ENCODE results near the gene ARHGEF4. TPM values are rescaled to one million over a fixed set of nuclear protein-coding genes. Genes with fewer than 3 reads are reported as not detected.

The ARHGEF4 gene
- total RNA-seq, 1 donor: 1.5 TPM

DNA sequence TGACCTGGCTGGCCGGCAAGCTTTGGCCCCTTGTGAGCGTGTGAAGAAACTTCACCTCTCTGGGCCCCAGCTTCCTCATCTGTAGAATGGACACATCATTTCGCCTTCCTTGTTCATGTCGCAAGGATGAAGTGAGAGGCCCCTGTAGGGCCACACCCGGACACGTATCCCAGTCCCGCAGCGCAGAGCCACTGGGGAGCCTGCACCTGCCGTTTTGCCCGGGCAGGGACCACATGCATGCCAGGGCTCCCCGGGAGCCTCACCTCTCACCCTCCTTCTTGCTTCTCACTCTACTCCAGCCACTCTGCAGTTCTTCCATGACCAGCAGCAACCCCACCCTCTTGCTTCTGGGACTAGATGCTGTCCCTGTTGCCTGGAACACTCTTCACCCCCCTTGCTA is 179.1 kb downstream of the ARHGEF4 start:
- no peak overlapping the region for H3K4me3 ChIP-seq (ENCODE audit: low read length)
- no peaks in the 10 kb centered on the region for H3K9me3 ChIP-seq (ENCODE audit: low read depth, low read length)
- H3K27me3 ChIP-seq (ENCODE audit: insufficient read depth, low read length): peaks cover 2% of the 10 kb centered on the region
- H3K4me1 ChIP-seq (ENCODE audit: insufficient read depth, low read length): no peaks in the 10 kb centered on the region

DNA sequence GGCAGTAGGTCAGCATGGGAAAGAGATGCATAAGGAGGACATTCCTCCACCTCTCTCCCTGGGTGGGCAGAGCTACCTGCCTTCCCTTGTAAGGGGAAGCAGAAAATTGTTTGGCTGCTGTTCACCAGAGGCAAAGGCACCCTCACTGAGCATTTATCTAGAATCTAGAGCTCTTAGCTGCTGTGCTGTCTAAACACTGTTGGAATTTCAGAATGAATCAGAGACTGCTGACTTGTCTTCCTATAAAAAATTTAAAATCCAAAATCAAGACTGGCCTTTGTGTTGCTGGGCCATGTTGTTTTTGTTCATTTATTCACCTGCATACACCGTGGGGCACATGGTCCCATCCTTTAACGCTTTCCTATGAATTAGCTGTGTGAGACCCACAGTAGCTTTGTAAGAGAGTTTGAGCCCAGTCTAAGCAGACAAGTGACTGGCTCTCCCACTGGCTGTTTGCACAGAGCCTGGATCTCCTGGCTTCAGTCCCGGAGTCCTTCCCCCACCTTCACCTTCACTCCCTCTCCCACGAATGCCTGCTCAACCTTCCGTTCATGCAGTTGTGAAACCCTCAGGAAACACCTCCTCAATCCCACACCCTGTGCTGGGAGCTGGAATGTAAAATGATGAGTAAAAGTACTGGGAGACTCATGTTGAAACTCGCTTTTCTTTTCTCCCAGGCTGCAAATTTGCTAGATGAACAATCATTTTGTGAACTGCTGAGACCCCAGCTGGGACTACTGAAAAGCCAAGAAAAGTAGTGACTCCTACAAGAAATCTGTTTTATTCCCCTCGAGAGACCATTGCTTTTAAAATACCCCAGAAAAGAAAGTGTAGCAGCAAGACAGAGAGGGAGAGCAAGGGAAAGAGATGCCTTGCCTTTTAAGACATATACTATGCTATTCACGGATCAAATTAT is 180.4 kb downstream of the ARHGEF4 start:
- Histone ChIP-seq H3K9me3 (ENCODE audit: low read depth, low read length) (no peaks in the 10 kb centered on the region), H3K4me3 (ENCODE audit: low read length) (no peak overlapping the region), H3K27me3 (ENCODE audit: insufficient read depth, low read length) (no peaks in the 10 kb centered on the region), H3K4me1 (ENCODE audit: insufficient read depth, low read length) (no peaks in the 10 kb centered on the region)

DNA sequence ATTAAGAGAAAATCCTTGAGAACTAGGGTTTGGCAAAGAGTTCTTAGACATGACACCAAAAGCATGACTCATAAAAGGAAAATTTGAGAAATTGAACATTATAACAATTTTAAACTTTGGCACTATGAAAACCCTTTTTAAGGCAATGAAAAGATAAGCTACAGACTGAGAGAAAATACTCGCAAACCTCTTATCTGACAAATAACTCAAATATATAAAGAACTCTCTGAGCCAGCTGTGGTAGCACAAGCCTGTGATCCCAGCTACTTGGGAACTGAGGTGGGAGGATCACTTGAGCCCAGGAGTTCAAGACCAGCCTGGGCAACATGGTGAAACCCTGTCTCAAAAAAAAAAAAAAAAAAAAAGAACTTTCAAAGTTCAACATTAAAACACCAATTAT is 186.0 kb downstream of the ARHGEF4 start:
- H3K4me3 ChIP-seq (ENCODE audit: low read length): no peak overlapping the region
- H3K9me3 ChIP-seq (ENCODE audit: low read depth, low read length): no peaks in the 10 kb centered on the region
- peaks cover 14% of the 10 kb centered on the region for H3K27me3 ChIP-seq (ENCODE audit: insufficient read depth, low read length)
- H3K4me1 ChIP-seq (ENCODE audit: insufficient read depth, low read length): no peaks in the 10 kb centered on the region

DNA sequence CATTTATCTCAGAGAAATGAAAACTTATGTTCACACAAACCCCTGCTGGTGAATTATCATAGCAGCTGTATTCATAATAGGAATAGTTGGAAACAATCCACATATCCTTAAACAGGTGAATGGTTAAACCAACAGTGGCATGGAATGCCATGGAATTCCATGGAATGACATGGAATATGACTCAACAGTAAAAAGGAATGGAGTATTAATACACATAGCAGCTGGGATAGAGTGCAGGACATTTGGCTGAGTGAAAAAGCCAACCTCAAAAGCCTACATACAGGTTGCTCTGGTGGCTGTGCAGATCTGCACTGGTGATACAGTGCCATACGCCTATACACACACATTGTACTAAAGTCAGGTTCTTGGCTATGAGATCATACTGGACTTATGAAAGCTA is 187.0 kb downstream of the ARHGEF4 start:
- no peaks in the 10 kb centered on the region for H3K4me1 ChIP-seq (ENCODE audit: insufficient read depth, low read length)
- peaks cover 14% of the 10 kb centered on the region for H3K27me3 ChIP-seq (ENCODE audit: insufficient read depth, low read length)
- H3K9me3 ChIP-seq (ENCODE audit: low read depth, low read length): no peaks in the 10 kb centered on the region
- H3K4me3 ChIP-seq (ENCODE audit: low read length): no peak overlapping the region

DNA sequence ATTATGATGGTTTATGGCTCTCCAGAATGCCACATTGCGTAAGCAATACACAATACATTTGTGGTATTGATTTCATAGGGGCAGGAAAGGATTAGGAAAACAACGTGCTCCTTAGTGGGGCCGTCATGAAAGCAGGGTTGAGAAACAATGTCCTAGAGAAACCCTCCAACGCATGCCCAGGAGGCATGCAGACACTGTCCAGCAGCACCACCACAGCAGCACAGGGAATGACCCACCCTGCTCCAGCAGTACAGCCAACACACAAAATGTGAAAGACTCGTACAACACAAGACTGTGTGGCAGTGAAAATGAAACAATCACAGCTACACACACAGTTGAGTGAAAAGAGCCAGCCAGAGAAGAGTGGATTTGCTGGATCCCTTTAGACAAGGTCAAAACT is 190.2 kb downstream of the ARHGEF4 start:
- Histone ChIP-seq H3K27me3 (ENCODE audit: insufficient read depth, low read length) (peaks cover 14% of the 10 kb centered on the region), H3K4me1 (ENCODE audit: insufficient read depth, low read length) (no peaks in the 10 kb centered on the region), H3K9me3 (ENCODE audit: low read depth, low read length) (no peaks in the 10 kb centered on the region), H3K4me3 (ENCODE audit: low read length) (no peak overlapping the region)

DNA sequence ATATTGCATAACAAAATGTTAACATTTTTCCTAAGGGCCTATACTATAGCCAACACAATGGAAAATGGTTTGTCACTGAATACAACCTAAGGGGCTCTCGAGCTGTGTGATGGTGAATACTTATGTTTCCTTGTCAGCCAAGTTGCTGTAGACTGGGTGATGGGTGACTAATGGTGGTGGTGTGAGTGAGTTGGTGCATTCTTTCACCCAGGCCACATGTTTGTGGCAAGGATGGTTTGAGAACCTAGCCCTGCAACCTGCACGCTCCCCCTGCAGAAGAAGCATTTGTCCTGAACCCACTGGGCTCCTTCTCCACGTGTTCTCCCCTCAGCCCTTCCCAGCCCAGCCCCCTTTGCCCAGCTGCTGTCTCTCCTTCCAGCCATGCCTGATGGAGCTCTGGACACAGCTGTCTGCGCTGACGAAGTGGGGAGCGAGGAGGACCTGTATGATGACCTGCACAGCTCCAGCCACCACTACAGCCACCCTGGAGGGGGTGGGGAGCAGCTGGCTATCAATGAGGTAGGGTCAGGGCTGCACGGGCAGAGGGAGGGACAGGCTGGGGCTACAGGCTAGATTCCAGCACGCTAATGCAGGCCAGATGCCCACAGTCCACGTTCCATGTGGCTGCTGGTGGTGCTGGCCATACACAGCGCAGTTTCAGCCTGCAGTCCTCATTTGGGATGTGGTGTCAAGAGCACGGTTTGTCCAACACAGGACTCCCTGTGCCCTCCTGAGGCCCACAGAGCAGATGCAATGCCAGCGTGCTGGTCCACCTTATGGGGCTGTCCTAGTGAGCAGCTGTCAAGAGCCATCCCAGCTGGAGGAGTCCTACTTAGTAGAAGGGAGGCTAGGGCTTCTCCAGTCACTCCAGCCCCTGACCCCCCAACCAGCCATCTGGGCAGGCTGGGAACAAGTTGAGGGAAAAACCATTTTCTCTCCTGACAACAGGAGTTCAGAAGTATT is 191.1 kb downstream of the ARHGEF4 start:
- H3K4me3 ChIP-seq (ENCODE audit: low read length): no peak overlapping the region
- peaks cover 14% of the 10 kb centered on the region for H3K27me3 ChIP-seq (ENCODE audit: insufficient read depth, low read length)
- H3K9me3 ChIP-seq (ENCODE audit: low read depth, low read length): no peaks in the 10 kb centered on the region
- H3K4me1 ChIP-seq (ENCODE audit: insufficient read depth, low read length): no peaks in the 10 kb centered on the region

DNA sequence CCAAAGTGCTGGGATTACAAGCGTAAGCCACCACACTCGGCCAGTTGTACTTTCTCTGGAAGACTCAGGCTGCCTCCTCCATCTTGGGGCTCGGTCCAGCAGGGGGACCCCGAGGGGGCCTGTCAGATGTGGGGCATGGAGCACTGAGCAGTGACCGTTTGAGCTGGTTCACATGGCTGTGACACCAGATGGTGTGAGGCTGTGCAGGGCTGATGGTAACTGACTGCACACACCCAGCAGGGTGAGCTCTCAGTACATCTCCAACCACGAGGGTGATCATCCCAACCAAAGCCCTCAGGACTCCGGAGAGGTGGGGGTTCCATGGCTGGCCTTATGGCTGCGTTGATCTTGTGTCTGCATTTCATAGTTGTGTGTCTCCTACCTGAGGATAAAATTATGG is 193.1 kb downstream of the ARHGEF4 start:
- Histone ChIP-seq H3K4me3 (ENCODE audit: low read length) (no peak overlapping the region), H3K9me3 (ENCODE audit: low read depth, low read length) (no peaks in the 10 kb centered on the region), H3K4me1 (ENCODE audit: insufficient read depth, low read length) (no peaks in the 10 kb centered on the region), H3K27me3 (ENCODE audit: insufficient read depth, low read length) (peaks cover 20% of the 10 kb centered on the region)

DNA sequence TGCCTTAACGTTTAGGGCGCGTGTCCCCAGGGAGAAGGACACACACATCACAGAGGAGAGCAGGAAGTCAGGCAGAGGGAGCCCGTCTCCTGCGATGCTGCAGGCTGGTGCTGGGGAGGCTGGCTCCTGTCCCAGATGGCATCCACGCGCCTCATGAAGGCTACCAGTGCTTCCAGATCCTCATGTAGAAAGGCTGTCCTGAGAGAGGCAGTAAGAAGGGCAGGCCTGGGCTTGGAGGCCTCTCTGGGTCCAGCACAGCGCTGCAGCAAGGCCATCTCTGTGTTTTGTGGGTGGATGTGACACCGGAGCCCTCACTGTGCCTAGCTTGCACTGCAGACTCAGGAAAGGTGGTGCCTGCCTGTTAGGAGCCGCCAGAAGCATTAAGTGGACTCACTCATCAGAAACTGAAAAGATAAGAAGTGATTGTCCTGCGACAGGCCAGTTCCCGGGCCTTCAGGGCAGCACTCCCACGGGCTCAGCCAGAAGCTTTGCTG is 193.8 kb downstream of the ARHGEF4 start:
- Histone ChIP-seq H3K4me1 (ENCODE audit: insufficient read depth, low read length) (no peaks in the 10 kb centered on the region), H3K9me3 (ENCODE audit: low read depth, low read length) (no peaks in the 10 kb centered on the region), H3K27me3 (ENCODE audit: insufficient read depth, low read length) (peaks cover 18% of the 10 kb centered on the region), H3K4me3 (ENCODE audit: low read length) (no peak overlapping the region)

DNA sequence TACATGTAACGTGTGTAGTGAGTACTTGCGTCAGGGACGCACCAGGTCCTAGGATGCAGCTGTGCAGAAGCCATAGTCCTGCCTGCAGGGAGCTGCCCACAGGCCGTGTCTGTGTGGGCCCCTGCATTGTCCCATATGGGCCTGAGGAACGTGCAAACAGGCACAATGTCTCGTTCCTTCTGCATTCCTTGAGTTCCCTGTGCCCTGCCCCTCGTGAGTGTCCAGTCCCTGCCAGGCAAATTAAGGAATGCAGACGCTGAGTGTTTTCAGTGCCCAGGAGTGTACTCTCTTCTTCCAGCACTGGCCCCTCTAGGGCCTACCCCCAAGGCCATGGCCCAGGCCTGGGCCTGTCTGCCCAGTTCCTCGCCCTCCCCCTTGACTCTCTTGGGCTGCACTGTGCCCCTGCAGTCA is 194.7 kb downstream of the ARHGEF4 start:
- Histone ChIP-seq H3K9me3 (ENCODE audit: low read depth, low read length) (no peaks in the 10 kb centered on the region), H3K27me3 (ENCODE audit: insufficient read depth, low read length) (peaks cover 22% of the 10 kb centered on the region), H3K4me1 (ENCODE audit: insufficient read depth, low read length) (no peaks in the 10 kb centered on the region), H3K4me3 (ENCODE audit: low read length) (no peak overlapping the region)

DNA sequence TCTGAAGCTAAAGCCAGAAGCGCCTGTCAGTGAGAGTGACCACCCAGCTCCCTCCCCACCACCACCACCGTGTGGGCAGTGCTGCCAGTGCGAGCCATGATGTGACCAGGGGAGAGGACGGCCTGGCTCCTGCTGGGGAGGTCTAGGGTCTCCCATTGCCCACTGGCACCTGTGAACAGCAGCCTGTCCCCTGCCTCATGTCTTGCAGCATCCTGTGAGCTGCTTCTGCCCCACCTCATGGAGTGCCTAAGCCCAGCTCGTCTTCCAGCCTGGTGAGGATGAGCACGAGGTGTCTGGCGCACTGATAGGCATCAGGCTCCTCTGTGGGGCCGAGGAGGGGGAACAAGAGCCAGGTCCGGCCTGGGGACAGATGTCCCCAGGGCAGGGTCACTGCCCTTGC is 195.2 kb downstream of the ARHGEF4 start:
- no peak overlapping the region for H3K4me3 ChIP-seq (ENCODE audit: low read length)
- no peaks in the 10 kb centered on the region for H3K9me3 ChIP-seq (ENCODE audit: low read depth, low read length)
- peaks cover 20% of the 10 kb centered on the region for H3K27me3 ChIP-seq (ENCODE audit: insufficient read depth, low read length)
- no peaks in the 10 kb centered on the region for H3K4me1 ChIP-seq (ENCODE audit: insufficient read depth, low read length)

DNA sequence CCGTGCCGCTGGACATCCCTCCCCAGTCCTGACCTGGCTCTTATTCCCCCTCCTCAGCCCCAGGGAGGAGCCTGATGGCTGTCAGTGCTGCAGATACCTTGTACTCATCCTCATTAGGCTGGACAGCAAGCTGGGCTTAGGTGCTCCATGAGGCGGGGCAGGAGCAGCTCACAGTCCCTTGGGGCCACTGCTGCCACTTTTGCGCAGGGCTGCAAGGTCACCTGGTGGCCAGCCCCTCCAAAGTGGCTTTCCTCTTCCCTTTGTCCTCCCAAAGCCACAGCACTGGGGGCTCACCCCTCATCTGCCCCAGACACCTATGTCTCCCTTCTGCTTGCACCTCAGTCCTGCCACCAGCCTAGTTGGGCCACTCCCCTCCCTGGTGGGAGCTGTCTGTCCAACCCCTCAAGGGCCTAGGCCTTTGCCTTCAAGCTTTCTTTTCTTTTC is 195.7 kb downstream of the ARHGEF4 start:
- H3K9me3 ChIP-seq (ENCODE audit: low read depth, low read length): no peaks in the 10 kb centered on the region

DNA sequence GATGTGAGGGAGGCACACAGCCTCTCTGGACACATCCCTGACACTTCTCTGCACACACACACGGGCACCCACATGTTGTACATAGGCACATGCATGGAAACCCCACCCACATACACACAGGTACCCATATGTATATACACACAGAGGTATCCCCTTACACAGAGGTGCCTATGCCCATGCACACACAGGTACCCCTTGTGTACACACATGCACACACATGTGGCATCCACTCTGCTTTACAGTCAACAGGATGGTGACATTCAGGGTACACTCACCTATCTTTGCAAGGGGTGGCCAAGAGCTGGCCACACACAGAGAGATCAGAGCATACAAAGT is 197.0 kb downstream of the ARHGEF4 start:
- Histone ChIP-seq H3K4me3 (ENCODE audit: low read length) (no peak overlapping the region), H3K27me3 (ENCODE audit: insufficient read depth, low read length) (peaks cover 20% of the 10 kb centered on the region), H3K4me1 (ENCODE audit: insufficient read depth, low read length) (no peaks in the 10 kb centered on the region), H3K9me3 (ENCODE audit: low read depth, low read length) (no peaks in the 10 kb centered on the region)

More for the DNA sequence above, 195.7 kb downstream of the ARHGEF4 start:
- Histone ChIP-seq H3K4me3 (ENCODE audit: low read length) (no peak overlapping the region), H3K4me1 (ENCODE audit: insufficient read depth, low read length) (no peaks in the 10 kb centered on the region), H3K27me3 (ENCODE audit: insufficient read depth, low read length) (peaks cover 20% of the 10 kb centered on the region)

DNA sequence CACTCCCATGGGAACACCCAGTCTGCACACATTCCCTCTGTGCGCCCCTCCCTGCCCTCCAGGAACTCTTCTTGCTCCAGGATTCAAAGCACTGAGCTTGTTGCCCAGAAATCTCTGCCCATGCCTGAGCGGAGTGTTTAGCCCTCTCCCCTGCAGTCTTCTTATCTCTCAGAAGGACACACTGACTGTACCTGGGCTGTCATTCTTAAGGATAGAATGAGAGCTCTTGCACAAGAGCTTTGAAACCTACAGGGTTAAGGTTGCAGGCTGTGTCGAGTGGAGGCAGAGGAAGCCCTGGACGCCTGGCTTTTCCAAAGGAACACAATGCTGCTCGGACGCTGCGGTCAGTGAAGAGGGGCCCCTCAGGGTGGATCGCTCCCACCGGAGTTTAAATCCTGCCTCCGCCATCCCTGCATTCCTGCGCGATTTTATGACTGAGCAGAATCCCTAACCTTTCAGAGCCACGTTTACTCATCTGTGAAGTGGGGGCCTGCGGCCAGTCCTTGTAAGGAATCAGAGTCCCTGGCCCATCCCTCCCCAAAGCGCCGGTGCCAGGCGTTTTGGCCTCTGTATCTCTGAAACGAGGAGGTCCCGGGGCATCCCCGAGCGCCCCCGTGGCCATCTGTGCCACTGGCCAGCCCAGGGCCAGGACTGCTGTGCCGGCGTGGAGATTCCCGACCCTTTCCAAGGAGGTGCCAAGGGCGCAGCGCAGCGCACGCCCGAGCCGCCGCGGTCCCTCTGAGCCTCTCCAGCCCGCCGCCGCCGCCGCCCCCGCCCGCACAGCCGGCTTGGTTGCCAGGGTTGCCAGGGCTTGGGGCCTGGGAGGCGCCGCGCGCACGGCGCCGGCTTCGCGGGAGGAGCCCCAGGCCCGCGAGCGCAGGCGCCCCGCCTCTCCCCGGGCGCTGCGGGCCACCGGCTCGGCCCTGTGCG is 197.7 kb downstream of the ARHGEF4 start:
- Histone ChIP-seq H3K27me3 (ENCODE audit: insufficient read depth, low read length) (peaks cover 20% of the 10 kb centered on the region), H3K9me3 (ENCODE audit: low read depth, low read length) (no peaks in the 10 kb centered on the region), H3K4me3 (ENCODE audit: low read length) (no peak overlapping the region), H3K4me1 (ENCODE audit: insufficient read depth, low read length) (no peaks in the 10 kb centered on the region)

DNA sequence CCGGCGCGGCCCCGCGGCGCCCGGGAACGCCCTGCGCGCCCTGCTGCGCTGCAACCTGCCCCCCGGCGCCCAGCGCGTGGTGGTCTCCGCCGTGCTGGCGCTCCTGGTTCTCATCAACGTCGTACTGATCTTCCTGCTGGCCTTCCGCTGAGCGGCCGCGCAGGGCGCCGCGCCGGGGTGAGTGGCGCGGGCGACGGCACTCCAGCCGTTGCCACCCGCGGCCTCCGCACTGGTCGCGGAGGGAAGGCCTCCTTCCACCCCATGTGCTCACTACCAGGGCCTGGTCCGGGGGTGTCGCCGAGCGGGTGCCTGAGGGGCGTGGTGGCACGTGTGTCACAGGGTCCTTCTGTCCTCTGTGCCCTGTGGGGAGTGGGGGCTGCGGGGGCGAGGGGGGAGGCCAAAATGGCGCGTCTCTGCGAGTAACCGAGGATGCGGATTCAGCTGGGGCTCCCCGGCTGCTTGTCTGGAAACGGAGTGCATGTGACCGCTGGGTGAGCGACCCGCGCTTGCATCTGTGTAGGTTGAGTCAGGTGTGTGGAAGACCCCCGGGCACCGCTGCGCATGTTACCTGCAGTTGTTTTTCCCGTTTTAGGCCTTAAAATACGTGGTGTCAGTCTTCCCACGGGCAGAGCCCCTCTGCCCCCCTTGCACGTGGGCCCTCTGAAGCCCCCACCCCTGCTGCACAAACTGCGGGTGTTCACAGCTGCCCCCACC is 198.6 kb downstream of the ARHGEF4 start:
- Histone ChIP-seq H3K4me3 (ENCODE audit: low read length) (no peak overlapping the region), H3K27me3 (ENCODE audit: insufficient read depth, low read length) (peaks cover 20% of the 10 kb centered on the region)

More for the DNA sequence above, 198.6 kb downstream of the ARHGEF4 start:
- Histone ChIP-seq H3K4me1 (ENCODE audit: insufficient read depth, low read length) (peaks cover 7% of the 10 kb centered on the region), H3K9me3 (ENCODE audit: low read depth, low read length) (no peaks in the 10 kb centered on the region)

Data from mononuclear cell (primary cell).